Keratinocyte (primary cell): ENCODE results near the gene APLF.
"Not testable (repeated sequence)": the region's sequence is repeated elsewhere in the genome, so short reads cannot be mapped to it uniquely, and the experiment has no call there.

ENCODE experiments used
- EZH2 ChIP-seq: IDR thresholded peaks from one replicate; pipeline ENCODE4 v1.6.1; 2012; ENCODE audit warnings: inconsistent platforms, mild to moderate bottlenecking, low read length, moderate library complexity
- TF ChIP-seq, protein P1 (sequence below), 3 experiments: IDR thresholded peaks in 1 of 3; conservative IDR thresholded peaks in 1 of 3; optimal IDR thresholded peaks in 1 of 3; 2 replicates in 2 of 3; 3 replicates in 1 of 3; pipeline versions ENCODE3 to v1.5.1; 2011; ENCODE audit warnings: low read length in 3 of 3, mild to moderate bottlenecking in 3 of 3, moderate library complexity in 2 of 3, control low read depth in 1 of 3, inconsistent platforms in 1 of 3; ENCODE audit not compliant: insufficient read depth in 2 of 3; ENCODE audit errors: extremely low read depth in 1 of 3

DNA sequence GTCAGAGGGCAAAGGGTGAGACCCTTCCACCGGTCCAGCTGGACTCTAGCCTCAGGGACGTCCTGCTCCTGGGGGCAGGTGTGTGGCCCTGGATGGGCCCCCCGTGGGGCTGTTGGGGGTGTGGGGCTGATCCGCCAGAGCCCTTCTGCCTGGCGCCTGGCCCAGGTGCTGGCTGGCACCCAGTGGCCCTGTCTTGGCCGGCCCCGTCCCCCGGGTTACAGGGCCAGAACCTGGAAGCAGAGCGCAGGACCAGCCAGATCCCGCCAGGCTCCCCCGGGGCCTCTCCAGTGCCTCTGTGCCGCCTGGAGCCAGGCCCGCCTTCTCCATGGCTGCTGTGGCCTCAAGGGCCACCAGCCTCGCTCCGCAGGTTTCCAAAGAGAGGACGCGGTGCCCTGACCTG is 62.3 kb downstream of the APLF start:
- TF ChIP-seq, protein P1, sequence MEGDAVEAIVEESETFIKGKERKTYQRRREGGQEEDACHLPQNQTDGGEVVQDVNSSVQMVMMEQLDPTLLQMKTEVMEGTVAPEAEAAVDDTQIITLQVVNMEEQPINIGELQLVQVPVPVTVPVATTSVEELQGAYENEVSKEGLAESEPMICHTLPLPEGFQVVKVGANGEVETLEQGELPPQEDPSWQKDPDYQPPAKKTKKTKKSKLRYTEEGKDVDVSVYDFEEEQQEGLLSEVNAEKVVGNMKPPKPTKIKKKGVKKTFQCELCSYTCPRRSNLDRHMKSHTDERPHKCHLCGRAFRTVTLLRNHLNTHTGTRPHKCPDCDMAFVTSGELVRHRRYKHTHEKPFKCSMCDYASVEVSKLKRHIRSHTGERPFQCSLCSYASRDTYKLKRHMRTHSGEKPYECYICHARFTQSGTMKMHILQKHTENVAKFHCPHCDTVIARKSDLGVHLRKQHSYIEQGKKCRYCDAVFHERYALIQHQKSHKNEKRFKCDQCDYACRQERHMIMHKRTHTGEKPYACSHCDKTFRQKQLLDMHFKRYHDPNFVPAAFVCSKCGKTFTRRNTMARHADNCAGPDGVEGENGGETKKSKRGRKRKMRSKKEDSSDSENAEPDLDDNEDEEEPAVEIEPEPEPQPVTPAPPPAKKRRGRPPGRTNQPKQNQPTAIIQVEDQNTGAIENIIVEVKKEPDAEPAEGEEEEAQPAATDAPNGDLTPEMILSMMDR (optimal IDR thresholded peaks at IDR 0.05 in 1 of 3, IDR thresholded peaks at IDR 0.05 in 1 of 3, conservative IDR thresholded peaks at IDR 0.05 in 1 of 3; ENCODE audit: extremely low read depth in 1 of 3, insufficient read depth in 2 of 3, low read length in 3 of 3), result not testable (repeated sequence)
- TF ChIP-seq EZH2, result not testable (repeated sequence)
